GM18858 (cell line): Measurements from ENCODE around the gene DOK5.
A peak's percentile ranks its signal among the peaks of the same experiment; 100 is the strongest.

ENCODE experiments used
- ATAC-seq: cut with Tn5 transposase; IDR thresholded peaks from one replicate; pipeline ENCODE4 v1.9.1; 2021; ENCODE audit not compliant: unreplicated experiment

DOK5 gene

DNA sequence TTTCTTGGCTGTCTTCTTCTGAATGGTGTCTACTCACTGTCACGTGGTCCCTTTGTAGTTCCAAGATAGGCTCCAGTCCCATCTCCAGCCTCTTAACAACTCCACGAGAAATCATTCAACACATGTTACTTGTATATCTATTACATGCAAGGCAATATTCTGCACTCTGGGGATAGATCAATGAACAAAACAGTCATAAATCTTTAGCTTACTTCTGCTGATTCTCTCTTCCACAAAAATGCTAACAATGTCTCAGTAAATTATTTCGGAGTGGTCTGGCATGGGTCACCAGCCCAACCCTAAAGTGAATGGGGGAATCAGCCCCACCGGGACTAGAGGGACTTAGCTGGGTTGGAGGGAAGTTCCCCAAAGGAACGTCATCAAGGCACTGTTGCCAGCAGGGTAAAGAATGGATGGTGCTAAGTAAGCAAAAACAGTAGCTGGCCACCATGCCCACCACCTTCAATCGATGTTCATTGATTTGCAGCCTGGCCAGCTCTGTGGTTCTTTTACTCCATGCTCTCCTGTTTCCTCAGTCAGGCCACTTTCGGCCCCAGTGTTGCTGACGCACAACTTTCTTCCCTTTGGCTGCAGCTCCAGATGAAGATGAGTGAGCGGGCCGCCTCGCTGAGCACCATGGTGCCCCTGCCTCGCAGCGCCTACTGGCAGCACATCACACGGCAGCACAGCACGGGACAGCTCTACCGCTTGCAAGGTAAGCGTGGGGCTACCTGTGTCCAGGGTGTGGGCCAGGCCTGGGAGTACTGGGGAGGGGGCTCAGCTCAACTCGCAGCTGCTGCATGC is 167.7 kb downstream of the DOK5 start:
- ATAC-seq = no peak

- no peak for ATAC-seq
These were observed 168.4 kb downstream of the DOK5 start for GRCh38 chr20:54643761-54644160.

GRCh38 chr20:54645445-54646155 is 170.2 kb downstream of the DOK5 start:
- no peak for ATAC-seq

DNA sequence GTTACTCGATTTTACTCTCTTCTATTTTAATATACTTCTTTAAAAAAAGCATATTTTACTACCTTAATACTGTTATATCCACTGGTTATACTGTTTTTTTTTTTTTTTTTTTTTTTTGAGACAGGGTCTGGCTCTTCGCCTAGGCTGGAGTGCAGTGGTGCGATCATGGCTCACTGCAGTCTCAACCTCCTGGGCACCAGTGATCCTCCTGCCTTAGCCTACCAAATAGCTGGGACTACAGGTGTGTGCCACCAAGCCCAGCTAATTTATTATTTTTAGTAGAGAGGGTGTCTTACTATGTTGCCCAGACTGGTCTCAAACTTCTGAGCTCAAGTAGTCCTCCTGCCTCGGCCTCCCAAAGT is 170.7 kb downstream of the DOK5 start:
- no peak for ATAC-seq

- no peak for ATAC-seq
These were observed 173.2 kb downstream of the DOK5 start for GRCh38 chr20:54648421-54649142.

- ATAC-seq = peak; percentile 61
These were observed 174.1 kb downstream of the DOK5 start for GRCh38 chr20:54649511-54649962.

DNA sequence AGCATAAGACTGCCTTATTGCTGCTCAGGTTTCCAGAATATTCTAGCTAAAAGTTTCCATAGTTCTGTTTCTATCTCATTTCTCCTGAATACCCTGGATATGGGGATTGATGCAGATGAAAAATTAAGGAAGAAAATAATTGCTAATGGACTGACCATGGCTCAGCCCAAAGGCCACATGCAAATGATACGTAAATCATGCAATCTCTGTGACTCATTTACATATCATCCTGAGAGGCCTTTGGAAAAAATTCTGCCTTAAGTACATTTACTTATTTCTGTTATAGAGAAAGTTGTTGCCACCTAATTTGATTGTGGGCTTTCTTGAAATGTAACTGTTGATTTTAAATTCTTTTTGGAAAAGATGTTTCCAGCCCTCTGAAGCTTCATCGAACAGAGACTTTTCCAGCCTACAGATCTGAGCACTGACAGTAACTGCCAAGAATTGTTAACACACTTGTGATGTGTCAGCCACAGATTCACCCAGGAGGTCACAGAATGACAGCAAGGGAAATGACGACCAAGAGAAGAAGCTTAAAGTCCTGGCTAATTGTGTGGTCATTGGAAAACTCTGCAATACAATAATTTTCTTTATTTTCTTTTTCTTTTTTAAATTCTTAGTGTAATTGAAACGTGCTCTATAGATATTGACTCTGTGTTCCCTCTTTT is 174.8 kb downstream of the DOK5 start:
- no peak for ATAC-seq

- ATAC-seq = no peak
These were observed 175.9 kb downstream of the DOK5 start for GRCh38 chr20:54651252-54651651.

DNA sequence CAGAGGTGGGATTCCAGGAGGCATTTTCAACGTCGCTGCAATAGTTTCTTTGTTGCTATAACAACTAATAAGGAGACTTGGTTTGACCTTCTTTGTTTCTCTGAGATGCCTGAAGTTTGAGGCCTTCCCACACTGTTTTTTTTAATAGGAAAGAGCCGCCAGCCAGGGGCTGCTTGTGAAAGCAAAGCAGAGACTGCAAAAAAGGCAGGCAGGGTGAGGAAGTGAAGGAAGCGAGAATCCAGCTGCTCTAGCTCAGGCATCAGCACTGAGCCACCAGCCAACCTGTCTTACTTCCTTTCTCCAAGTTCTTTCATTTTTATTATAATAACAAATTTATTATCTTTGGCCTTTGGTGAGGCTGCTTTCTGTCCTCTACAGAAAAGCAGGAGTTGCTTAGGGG is 179.1 kb downstream of the DOK5 start:
- ATAC-seq = no peak

DNA sequence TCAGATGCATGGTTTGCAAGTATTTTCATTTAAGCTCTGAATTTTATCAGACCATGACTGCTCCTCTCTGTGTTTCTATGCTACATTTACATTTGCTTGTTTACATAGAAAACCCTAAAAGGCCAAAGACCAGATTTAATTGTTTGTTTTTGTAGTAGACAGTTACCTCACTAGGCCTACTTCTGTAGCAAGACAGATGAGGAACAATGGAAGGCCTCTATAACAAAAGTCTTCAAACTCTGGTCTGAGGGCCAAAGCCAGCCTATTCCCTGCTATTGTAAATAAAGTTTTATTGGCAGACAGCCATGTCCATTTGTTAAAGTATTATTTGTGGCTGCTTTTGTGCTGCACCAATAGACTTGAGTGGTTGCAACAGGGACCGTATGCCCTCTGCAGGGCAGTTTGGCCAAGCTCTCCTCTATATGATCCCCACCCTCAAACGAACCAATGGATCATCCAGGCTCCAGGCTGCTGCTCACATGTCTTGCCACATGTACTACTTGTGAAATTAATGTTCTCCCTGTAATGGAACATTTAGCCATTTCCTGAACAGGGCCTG is 182.0 kb downstream of the DOK5 start:
- ATAC-seq = no peak

- no peak for ATAC-seq
These were observed 183.1 kb downstream of the DOK5 start for GRCh38 chr20:54658525-54658924.

GRCh38 chr20:54661265-54661664 is 185.9 kb downstream of the DOK5 start:
- ATAC-seq = no peak

DNA sequence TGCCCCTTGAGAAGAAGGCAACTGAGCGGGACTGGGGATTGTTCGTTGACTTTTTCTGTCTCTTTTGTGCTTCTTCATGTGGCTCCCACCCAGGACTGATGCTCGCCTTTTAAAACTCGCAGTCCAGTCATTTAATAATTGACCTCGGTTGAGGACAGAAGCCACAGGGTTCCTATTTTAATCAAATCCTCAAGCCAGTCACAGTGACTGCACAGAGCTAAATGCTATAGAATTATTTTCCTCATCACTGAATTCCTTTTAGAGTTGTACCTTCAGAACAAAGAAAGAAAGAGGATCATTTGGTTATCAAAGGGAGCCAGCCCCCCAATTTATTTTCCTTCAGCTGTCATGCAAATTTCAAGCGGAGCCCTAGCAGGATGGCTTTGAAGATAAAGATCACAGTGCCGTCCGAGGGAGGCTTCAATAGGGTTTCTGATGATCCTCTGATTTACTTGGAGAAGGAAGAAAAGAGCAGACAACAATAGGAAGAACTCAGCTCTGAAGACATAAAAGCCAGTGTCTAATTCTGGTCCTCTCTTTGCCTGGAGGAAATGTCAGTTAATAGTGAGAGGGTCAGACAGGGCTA is 186.6 kb downstream of the DOK5 start:
- no peak for ATAC-seq

GRCh38 chr20:54665812-54666211 is 190.4 kb downstream of the DOK5 start:
- ATAC-seq = peak; percentile 61

GRCh38 chr20:54668271-54669039 is 193.1 kb downstream of the DOK5 start:
- peak; percentile 50 for ATAC-seq

- ATAC-seq = no peak
These were observed 193.6 kb downstream of the DOK5 start for GRCh38 chr20:54669040-54669363.

- ATAC-seq = no peak
These were observed 202.9 kb downstream of the DOK5 start for GRCh38 chr20:54678253-54678652.

- ATAC-seq = no peak
These were observed 205.0 kb downstream of the DOK5 start for GRCh38 chr20:54680439-54680838.

- ATAC-seq = no peak
These were observed 205.7 kb downstream of the DOK5 start for GRCh38 chr20:54680872-54681619.
